ENCODE data around the gene GPR65.

GPR65 gene

DNA sequence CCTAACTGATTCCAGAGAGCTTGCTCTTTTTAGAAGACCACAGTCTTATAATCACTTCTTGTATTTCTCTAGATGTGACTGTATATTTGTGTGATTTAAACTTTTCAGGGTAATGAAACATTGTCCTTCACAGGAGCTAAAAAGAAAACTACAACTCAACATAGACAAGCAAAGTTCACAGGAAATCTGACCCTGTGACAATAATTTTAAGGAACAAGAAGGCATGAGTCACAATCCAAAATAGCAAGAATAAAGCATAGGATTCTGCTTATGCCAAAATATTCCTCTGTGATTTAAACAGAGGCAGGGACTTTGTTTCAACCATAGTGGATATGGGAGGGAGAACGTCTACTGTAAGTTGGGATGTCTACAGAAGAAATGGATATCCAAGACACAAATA is 44.3 kb downstream of the GPR65 start:
- TF ChIP-seq, protein P1, sequence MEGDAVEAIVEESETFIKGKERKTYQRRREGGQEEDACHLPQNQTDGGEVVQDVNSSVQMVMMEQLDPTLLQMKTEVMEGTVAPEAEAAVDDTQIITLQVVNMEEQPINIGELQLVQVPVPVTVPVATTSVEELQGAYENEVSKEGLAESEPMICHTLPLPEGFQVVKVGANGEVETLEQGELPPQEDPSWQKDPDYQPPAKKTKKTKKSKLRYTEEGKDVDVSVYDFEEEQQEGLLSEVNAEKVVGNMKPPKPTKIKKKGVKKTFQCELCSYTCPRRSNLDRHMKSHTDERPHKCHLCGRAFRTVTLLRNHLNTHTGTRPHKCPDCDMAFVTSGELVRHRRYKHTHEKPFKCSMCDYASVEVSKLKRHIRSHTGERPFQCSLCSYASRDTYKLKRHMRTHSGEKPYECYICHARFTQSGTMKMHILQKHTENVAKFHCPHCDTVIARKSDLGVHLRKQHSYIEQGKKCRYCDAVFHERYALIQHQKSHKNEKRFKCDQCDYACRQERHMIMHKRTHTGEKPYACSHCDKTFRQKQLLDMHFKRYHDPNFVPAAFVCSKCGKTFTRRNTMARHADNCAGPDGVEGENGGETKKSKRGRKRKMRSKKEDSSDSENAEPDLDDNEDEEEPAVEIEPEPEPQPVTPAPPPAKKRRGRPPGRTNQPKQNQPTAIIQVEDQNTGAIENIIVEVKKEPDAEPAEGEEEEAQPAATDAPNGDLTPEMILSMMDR (IDR thresholded peaks at IDR 0.05; ENCODE audit: low read depth, low read length) = no peak
- DNase-seq (ENCODE audit: extremely low read depth, low read depth) = no peak

DNA sequence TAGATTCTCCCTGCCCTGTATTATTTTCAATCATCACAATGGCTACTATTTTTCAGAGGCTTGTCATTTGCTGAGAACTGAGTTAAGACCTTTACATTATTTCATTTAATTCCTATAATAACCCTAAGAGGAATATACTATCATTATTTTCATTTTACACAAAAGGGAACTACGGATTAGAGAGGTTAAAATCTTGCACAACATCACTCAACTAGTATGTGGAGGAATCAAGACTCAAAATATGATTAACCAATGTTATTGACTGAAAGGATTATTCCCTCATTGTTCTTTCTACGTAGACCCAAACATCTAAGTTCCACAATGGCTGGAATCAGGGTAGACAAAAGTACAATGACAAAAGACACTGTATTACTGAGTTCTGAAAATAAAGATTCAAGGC is 45.0 kb downstream of the GPR65 start:
- DNase-seq (ENCODE audit: extremely low read depth, low read depth) = no peak
- TF ChIP-seq, protein P1 (IDR thresholded peaks at IDR 0.05; ENCODE audit: low read depth, low read length) = no peak

DNA sequence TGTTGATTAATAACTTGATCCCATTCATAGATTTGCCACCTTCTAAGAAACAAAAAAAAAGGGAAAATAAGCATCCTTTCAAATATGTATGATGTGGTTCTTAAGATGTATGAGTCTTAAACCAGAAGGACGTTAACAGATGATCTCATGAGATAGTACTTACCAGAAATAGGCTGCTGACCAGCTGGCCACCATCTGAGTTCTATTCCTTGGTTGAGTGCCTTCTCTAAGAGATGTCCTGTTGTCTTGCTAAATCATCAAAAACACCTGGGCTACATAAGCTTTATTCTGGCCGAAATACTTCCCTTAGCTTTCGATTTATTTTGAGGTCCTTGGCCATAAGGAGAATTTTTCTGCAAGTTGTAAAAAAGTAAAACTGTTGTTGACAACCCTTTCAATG is 55.6 kb downstream of the GPR65 start:
- no peak for DNase-seq (ENCODE audit: extremely low read depth, low read depth)
- TF ChIP-seq, protein P1 (IDR thresholded peaks at IDR 0.05; ENCODE audit: low read depth, low read length) = no peak

DNA sequence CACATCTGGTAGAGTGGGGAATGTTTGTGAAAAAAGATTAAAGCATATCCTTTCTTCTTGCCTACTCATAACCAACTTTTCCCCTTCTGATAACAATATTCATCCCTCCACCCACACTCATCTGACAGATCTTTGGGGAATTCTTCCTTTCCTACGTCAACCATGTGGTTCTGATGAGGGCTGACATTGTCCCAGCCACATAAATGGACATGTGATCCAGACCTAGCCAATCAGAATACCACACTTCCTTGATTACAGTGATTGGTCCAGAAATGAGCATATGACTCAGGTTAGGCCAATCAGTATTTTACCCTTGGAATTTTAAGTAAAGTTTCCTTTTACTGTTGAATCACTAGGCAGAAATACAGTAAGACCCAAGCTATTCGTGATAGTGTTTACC is 58.9 kb downstream of the GPR65 start:
- DNase-seq (ENCODE audit: extremely low read depth, low read depth) = no peak
- TF ChIP-seq, protein P1 (IDR thresholded peaks at IDR 0.05; ENCODE audit: low read depth, low read length) = no peak
